ENCODE data around the gene ARL15.

ARL15 gene

DNA sequence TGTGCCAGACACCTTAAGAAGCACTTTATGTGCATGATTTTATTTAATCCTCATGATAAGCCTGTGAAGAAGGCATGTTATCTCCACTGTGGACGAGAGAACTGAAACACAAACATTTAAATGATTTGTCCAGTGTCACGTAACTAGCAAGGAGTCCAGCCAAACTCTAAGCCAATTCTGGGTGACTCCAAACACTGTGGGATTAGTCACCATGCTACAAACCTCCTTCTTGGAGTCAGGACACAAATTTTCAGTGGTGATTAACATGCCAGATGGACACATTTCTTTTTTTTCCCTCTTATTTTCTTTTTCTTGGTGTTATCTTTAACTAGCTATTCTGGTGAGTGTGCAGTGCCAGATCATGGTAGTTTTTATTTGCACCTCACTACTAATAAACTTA lies 433.1 kb downstream of the ARL15 start:
- no peak overlapping the region for H3K4me3 ChIP-seq (ENCODE audit: low read length, poor library complexity, severe bottlenecking)
- no peak for TF ChIP-seq EZH2phosphoT487 (IDR thresholded peaks at IDR 0.05; ENCODE audit: borderline replicate concordance)
- H3F3A ChIP-seq (ENCODE audit: low read depth), result no peaks in the 10 kb centered on the region
- no peaks in the 10 kb centered on the region for H3K27me3 ChIP-seq (ENCODE audit: insufficient read depth, low read length, poor library complexity, severe bottlenecking)
- no peak overlapping the region for H2AFZ ChIP-seq (ENCODE audit: low read length)
- H3K9ac ChIP-seq (ENCODE audit: low read depth, low read length, poor library complexity, severe bottlenecking), result no peak overlapping the region
- H3K36me3 ChIP-seq (ENCODE audit: insufficient read depth, low read length), result no peaks in the 10 kb centered on the region
- H3K4me2 ChIP-seq (ENCODE audit: low read depth, low read length, poor library complexity, severe bottlenecking), result no peak overlapping the region
- no peaks in the 10 kb centered on the region for H3K9me2 ChIP-seq (replicated peaks; ENCODE audit: low read depth, low read length)
- no peaks in the 10 kb centered on the region for H4K20me1 ChIP-seq (ENCODE audit: insufficient read depth, low read length, poor library complexity, severe bottlenecking)
- H3K79me2 ChIP-seq (ENCODE audit: insufficient read depth, low read length), result no peaks in the 10 kb centered on the region
- no peaks in the 10 kb centered on the region for H3K4me1 ChIP-seq (ENCODE audit: insufficient read depth, low read length, poor library complexity, severe bottlenecking)
- no peaks in the 10 kb centered on the region for H3K9me3 ChIP-seq (ENCODE audit: insufficient read depth, low read depth, low read length)

DNA sequence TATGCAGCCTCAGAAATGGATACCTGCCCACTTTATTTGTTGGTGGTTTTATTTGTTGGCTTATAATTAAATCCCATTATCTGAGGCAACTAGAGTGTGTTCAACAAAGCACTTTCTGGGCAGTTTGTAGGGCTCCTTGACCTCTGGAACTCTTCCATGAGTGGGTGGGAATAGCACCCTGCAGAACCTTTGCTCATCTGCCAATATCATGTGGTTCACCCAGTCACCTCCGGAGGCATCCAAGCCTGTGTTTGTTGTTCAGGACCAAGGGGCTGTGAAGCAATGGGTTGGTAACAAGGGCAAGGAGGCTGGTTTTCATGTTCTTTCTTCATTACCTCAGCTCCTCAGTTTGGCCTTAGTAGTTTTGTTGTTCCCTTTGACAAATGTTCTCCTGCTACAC lies 436.0 kb downstream of the ARL15 start:
- H3K4me2 ChIP-seq (ENCODE audit: low read depth, low read length, poor library complexity, severe bottlenecking), result no peak overlapping the region
- H3K9me2 ChIP-seq (replicated peaks; ENCODE audit: low read depth, low read length), result no peaks in the 10 kb centered on the region
- H3K9ac ChIP-seq (ENCODE audit: low read depth, low read length, poor library complexity, severe bottlenecking), result no peak overlapping the region
- no peaks in the 10 kb centered on the region for H3K9me3 ChIP-seq (ENCODE audit: insufficient read depth, low read depth, low read length)
- no peak overlapping the region for H2AFZ ChIP-seq (ENCODE audit: low read length)
- no peak overlapping the region for H3K4me3 ChIP-seq (ENCODE audit: low read length, poor library complexity, severe bottlenecking)
- H3K27me3 ChIP-seq (ENCODE audit: insufficient read depth, low read length, poor library complexity, severe bottlenecking), result no peaks in the 10 kb centered on the region
- TF ChIP-seq, protein P1, sequence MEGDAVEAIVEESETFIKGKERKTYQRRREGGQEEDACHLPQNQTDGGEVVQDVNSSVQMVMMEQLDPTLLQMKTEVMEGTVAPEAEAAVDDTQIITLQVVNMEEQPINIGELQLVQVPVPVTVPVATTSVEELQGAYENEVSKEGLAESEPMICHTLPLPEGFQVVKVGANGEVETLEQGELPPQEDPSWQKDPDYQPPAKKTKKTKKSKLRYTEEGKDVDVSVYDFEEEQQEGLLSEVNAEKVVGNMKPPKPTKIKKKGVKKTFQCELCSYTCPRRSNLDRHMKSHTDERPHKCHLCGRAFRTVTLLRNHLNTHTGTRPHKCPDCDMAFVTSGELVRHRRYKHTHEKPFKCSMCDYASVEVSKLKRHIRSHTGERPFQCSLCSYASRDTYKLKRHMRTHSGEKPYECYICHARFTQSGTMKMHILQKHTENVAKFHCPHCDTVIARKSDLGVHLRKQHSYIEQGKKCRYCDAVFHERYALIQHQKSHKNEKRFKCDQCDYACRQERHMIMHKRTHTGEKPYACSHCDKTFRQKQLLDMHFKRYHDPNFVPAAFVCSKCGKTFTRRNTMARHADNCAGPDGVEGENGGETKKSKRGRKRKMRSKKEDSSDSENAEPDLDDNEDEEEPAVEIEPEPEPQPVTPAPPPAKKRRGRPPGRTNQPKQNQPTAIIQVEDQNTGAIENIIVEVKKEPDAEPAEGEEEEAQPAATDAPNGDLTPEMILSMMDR (conservative IDR thresholded peaks at IDR 0.05; ENCODE audit: low read length), result peak; percentile 44
- TF ChIP-seq EZH2phosphoT487 (IDR thresholded peaks at IDR 0.05; ENCODE audit: borderline replicate concordance), result no peak
- H3K4me1 ChIP-seq (ENCODE audit: insufficient read depth, low read length, poor library complexity, severe bottlenecking), result no peaks in the 10 kb centered on the region
- no peaks in the 10 kb centered on the region for H3K36me3 ChIP-seq (ENCODE audit: insufficient read depth, low read length)
- no peaks in the 10 kb centered on the region for H3K79me2 ChIP-seq (ENCODE audit: insufficient read depth, low read length)
- H4K20me1 ChIP-seq (ENCODE audit: insufficient read depth, low read length, poor library complexity, severe bottlenecking), result no peaks in the 10 kb centered on the region
- no peaks in the 10 kb centered on the region for H3F3A ChIP-seq (ENCODE audit: low read depth)

DNA sequence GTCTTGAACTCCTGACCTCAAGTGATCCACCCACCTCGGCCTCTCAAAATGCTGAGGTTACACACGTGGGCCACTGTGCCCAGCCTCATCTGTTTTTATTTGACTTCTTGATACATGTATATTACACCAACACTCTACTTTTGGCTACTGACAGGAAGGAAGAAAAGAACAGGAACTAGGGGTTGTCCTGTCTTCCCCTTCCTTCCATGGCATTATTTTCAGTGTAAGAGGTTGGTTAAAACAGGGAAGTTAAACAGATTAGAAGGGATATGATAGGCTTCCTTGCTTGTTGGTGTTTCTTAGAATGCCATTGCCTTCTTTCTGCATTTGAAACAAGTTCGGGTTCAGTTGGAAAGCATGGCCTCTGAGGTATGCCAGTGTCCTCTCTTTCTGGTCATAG lies 437.1 kb downstream of the ARL15 start:
- Histone ChIP-seq H2AFZ (ENCODE audit: low read length) (no peak overlapping the region), H3K9me2 (replicated peaks; ENCODE audit: low read depth, low read length) (no peaks in the 10 kb centered on the region), H3K27me3 (ENCODE audit: insufficient read depth, low read length, poor library complexity, severe bottlenecking) (no peaks in the 10 kb centered on the region), H3K4me2 (ENCODE audit: low read depth, low read length, poor library complexity, severe bottlenecking) (no peak overlapping the region), H3K4me1 (ENCODE audit: insufficient read depth, low read length, poor library complexity, severe bottlenecking) (no peaks in the 10 kb centered on the region), H3F3A (ENCODE audit: low read depth) (no peaks in the 10 kb centered on the region), H3K36me3 (ENCODE audit: insufficient read depth, low read length) (no peaks in the 10 kb centered on the region), H4K20me1 (ENCODE audit: insufficient read depth, low read length, poor library complexity, severe bottlenecking) (no peaks in the 10 kb centered on the region), H3K4me3 (ENCODE audit: low read length, poor library complexity, severe bottlenecking) (no peak overlapping the region), H3K9ac (ENCODE audit: low read depth, low read length, poor library complexity, severe bottlenecking) (no peak overlapping the region), H3K79me2 (ENCODE audit: insufficient read depth, low read length) (no peaks in the 10 kb centered on the region), H3K9me3 (ENCODE audit: insufficient read depth, low read depth, low read length) (no peaks in the 10 kb centered on the region)
- no peak for TF ChIP-seq EZH2phosphoT487 (IDR thresholded peaks at IDR 0.05; ENCODE audit: borderline replicate concordance)
- TF ChIP-seq, protein P1 (conservative IDR thresholded peaks at IDR 0.05; ENCODE audit: low read length), result no peak

DNA sequence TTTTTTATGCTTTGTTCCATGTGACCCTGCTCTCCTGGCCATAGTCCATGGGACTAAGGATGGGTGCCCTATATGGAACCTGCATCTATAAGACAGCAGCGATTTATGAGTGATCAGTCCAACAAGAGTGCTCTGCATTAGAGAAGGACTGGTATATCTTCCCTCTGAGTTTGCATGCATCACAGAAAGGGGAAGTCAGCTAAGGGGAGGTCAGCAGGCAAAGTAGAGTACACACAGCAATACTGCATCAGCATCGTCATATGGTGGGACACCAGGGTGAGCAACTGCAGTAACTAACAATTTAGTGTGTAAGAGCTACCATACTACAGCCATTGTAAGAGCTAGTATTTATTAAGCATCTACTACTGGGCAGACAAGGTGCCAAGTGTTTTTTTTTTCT lies 438.6 kb downstream of the ARL15 start:
- H3K9me2 ChIP-seq (replicated peaks; ENCODE audit: low read depth, low read length), result no peaks in the 10 kb centered on the region

More for the DNA sequence above, 438.6 kb downstream of the ARL15 start:
- no peaks in the 10 kb centered on the region for H3K27me3 ChIP-seq (ENCODE audit: insufficient read depth, low read length, poor library complexity, severe bottlenecking)
- H3F3A ChIP-seq (ENCODE audit: low read depth), result no peaks in the 10 kb centered on the region
- TF ChIP-seq, protein P1 (conservative IDR thresholded peaks at IDR 0.05; ENCODE audit: low read length), result no peak
- TF ChIP-seq EZH2phosphoT487 (IDR thresholded peaks at IDR 0.05; ENCODE audit: borderline replicate concordance), result no peak
- no peak overlapping the region for H3K9ac ChIP-seq (ENCODE audit: low read depth, low read length, poor library complexity, severe bottlenecking)
- no peak overlapping the region for H3K4me3 ChIP-seq (ENCODE audit: low read length, poor library complexity, severe bottlenecking)
- no peak overlapping the region for H3K4me2 ChIP-seq (ENCODE audit: low read depth, low read length, poor library complexity, severe bottlenecking)
- no peaks in the 10 kb centered on the region for H3K79me2 ChIP-seq (ENCODE audit: insufficient read depth, low read length)
- no peak overlapping the region for H2AFZ ChIP-seq (ENCODE audit: low read length)
- no peaks in the 10 kb centered on the region for H3K36me3 ChIP-seq (ENCODE audit: insufficient read depth, low read length)
- no peaks in the 10 kb centered on the region for H3K4me1 ChIP-seq (ENCODE audit: insufficient read depth, low read length, poor library complexity, severe bottlenecking)
- H3K9me3 ChIP-seq (ENCODE audit: insufficient read depth, low read depth, low read length), result no peaks in the 10 kb centered on the region
- no peaks in the 10 kb centered on the region for H4K20me1 ChIP-seq (ENCODE audit: insufficient read depth, low read length, poor library complexity, severe bottlenecking)

Measured in Loucy (cell line).